ENCODE data around the gene KCNB1. TPM values are rescaled to one million over a fixed set of nuclear protein-coding genes. Genes with fewer than 3 reads are reported as not detected.

KCNB1 gene
- total RNA-seq, 1 donor from 2014 or later, result 1.3 TPM

DNA sequence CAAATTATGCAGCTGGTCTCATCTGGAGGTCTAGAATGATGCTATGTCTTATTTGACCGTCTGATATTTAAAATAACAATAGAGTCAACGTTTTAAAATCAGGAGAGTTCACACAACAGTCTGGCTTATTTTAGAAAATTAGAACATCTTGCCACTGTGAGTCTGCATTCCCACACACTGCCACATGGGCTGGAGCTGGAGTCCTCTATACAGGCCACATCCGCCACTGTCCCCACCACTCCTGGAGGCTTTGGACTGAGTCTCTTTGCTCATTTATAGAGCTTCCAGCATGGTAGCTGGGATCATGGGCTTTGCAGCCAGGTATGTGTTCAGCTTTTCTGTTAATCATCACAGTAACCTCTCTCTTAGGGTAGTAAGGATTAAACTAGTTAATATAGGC, 135.8 kb downstream of the KCNB1 start:
- H3K27me3 Mint-ChIP-seq (ENCODE audit: low read depth), result no peaks in the 10 kb centered on the region
- no peak for DNase-seq (ENCODE audit: low spot score)
- TF ChIP-seq CTCF (IDR thresholded peaks at IDR 0.05), result peak; percentile 34
- H3K4me3 Mint-ChIP-seq (ENCODE audit: unreplicated experiment), result no peak overlapping the region
- H3K36me3 Mint-ChIP-seq (ENCODE audit: low read depth), result no peaks in the 10 kb centered on the region
- H3K27ac Mint-ChIP-seq (ENCODE audit: unreplicated experiment), result peak overlapping the region; percentile 54
- H3K9me3 Mint-ChIP-seq (ENCODE audit: low read depth), result no peaks in the 10 kb centered on the region
- H3K4me1 Mint-ChIP-seq (ENCODE audit: low read depth), result peaks cover 49% of the 10 kb centered on the region

GRCh38 chr20:49345524-49345923, 136.9 kb downstream of the KCNB1 start:
- Mint-ChIP-seq H3K27me3 (ENCODE audit: low read depth) (no peaks in the 10 kb centered on the region), H3K4me3 (ENCODE audit: unreplicated experiment) (no peak overlapping the region), H3K27ac (ENCODE audit: unreplicated experiment) (peak overlapping the region; percentile 92), H3K9me3 (ENCODE audit: low read depth) (no peaks in the 10 kb centered on the region), H3K36me3 (ENCODE audit: low read depth) (no peaks in the 10 kb centered on the region), H3K4me1 (ENCODE audit: low read depth) (peaks cover 51% of the 10 kb centered on the region)
- TF ChIP-seq CTCF (IDR thresholded peaks at IDR 0.05), result no peak
- no peak for DNase-seq (ENCODE audit: low spot score)

- H3K36me3 Mint-ChIP-seq (ENCODE audit: low read depth), result no peaks in the 10 kb centered on the region
- peaks cover 56% of the 10 kb centered on the region for H3K4me1 Mint-ChIP-seq (ENCODE audit: low read depth)
- H3K27ac Mint-ChIP-seq (ENCODE audit: unreplicated experiment), result peak overlapping the region; percentile 92
- no peak for DNase-seq (ENCODE audit: low spot score)
- no peaks in the 10 kb centered on the region for H3K27me3 Mint-ChIP-seq (ENCODE audit: low read depth)
- no peak for TF ChIP-seq CTCF (IDR thresholded peaks at IDR 0.05)
- H3K9me3 Mint-ChIP-seq (ENCODE audit: low read depth), result no peaks in the 10 kb centered on the region
- no peak overlapping the region for H3K4me3 Mint-ChIP-seq (ENCODE audit: unreplicated experiment)
These were observed 137.5 kb downstream of the KCNB1 start for GRCh38 chr20:49344975-49345374.

DNA sequence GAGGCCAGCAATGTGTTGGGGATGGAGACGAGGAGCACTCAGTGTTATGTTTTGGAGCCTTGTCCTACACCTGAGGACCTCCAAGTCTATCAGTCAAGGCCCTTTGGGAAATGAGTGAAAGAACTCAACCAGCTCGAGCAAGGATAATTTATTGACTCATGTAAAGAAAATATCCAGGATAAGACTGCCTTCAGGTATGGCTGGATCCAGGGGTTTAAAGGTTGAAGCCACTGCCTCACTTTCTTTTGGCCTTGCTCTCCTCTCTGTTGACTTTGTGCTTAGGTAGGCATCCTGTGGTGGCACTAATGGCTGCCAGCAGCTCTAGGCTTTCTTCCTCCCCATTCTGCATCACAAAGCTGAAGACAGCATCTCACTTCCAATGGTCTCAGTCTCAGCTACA, 138.3 kb downstream of the KCNB1 start:
- H3K4me3 Mint-ChIP-seq (ENCODE audit: unreplicated experiment), result no peak overlapping the region
- DNase-seq (ENCODE audit: low spot score), result no peak
- H3K27me3 Mint-ChIP-seq (ENCODE audit: low read depth), result no peaks in the 10 kb centered on the region
- peaks cover 56% of the 10 kb centered on the region for H3K4me1 Mint-ChIP-seq (ENCODE audit: low read depth)
- no peaks in the 10 kb centered on the region for H3K36me3 Mint-ChIP-seq (ENCODE audit: low read depth)
- no peaks in the 10 kb centered on the region for H3K9me3 Mint-ChIP-seq (ENCODE audit: low read depth)
- no peak overlapping the region for H3K27ac Mint-ChIP-seq (ENCODE audit: unreplicated experiment)
- TF ChIP-seq CTCF (IDR thresholded peaks at IDR 0.05), result no peak

DNA sequence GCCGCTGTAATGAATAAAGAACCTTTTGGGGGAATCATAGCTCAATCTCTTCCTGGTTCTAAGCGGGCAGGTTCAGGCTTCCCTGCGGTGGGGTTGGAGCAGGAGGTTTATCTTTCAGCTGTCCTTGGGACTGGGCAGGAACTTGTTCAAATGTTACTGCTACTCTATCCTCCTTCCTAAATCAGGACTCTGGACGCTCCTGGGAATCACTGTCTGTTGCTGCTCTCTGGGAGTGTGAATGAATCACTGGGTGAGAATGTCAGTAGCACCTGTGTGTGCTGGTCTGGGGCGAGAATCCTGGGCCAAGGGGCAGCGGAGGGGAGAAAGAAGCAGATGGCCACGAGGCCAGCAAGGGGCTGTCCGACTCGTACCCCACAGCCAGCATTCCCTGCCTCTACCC, 139.2 kb downstream of the KCNB1 start:
- Mint-ChIP-seq H3K4me1 (ENCODE audit: low read depth) (peaks cover 56% of the 10 kb centered on the region), H3K36me3 (ENCODE audit: low read depth) (no peaks in the 10 kb centered on the region)
- DNase-seq (ENCODE audit: low spot score), result no peak

More for the DNA sequence above, 139.2 kb downstream of the KCNB1 start:
- H3K27me3 Mint-ChIP-seq (ENCODE audit: low read depth), result no peaks in the 10 kb centered on the region
- peak overlapping the region; percentile 9 for H3K27ac Mint-ChIP-seq (ENCODE audit: unreplicated experiment)
- no peak for TF ChIP-seq CTCF (IDR thresholded peaks at IDR 0.05)
- H3K9me3 Mint-ChIP-seq (ENCODE audit: low read depth), result no peaks in the 10 kb centered on the region
- H3K4me3 Mint-ChIP-seq (ENCODE audit: unreplicated experiment), result no peak overlapping the region

Data from chondrocyte (in vitro differentiated cells).